Breast epithelium (tissue), 4 donors: ENCODE measurements around the gene ATF5. TPM values are rescaled to one million over a fixed set of nuclear protein-coding genes. Genes with fewer than 3 reads are reported as not detected.
"Not testable (repeated sequence)": the region's sequence is repeated elsewhere in the genome, so short reads cannot be mapped to it uniquely, and the experiment has no call there.

Source experiments
- DNase-seq, 2 donors: peaks; one replicate each; pipeline ENCODE4 v3.0.0-alpha.2; 2019; ENCODE audit warnings: low spot score in 2 of 2
- H3K27ac ChIP-seq, 2 donors: fragments of 200-600 bp; sonication (generic) in 1 of 2; one replicate each; pipeline ENCODE4 v1.5.1; 2016 to 2019; ENCODE audit warnings: mild to moderate bottlenecking in 1 of 2
- H3K27me3 ChIP-seq, 2 donors: fragments of 200-600 bp; sonication (generic) in 1 of 2; one replicate each; pipeline versions ENCODE4 v1.5.1 to v1.6.0; 2017 to 2019; ENCODE audit warnings: control low read depth in 1 of 2, mild to moderate bottlenecking in 1 of 2
- H3K36me3 ChIP-seq: fragments of 200-600 bp; one replicate; pipeline ENCODE4 v1.5.1; 2019
- H3K4me1 ChIP-seq, 2 donors: fragments of 200-600 bp; sonication (generic); one replicate each; pipeline ENCODE4 v1.5.1; 2016 to 2019; ENCODE audit warnings: control low read depth in 1 of 2
- H3K4me3 ChIP-seq, 3 donors: fragments of 200-600 bp; sonication (generic); 1 replicate in 2 of 3; 2 replicates in 1 of 3; pipeline ENCODE4 v1.5.1; 2016 to 2019; ENCODE audit warnings: mild to moderate bottlenecking in 3 of 3, moderate library complexity in 2 of 3
- H3K9me3 ChIP-seq, 2 donors: fragments of 200-600 bp; sonication (generic) in 1 of 2; one replicate each; pipeline ENCODE4 v1.5.1; 2016 to 2019; ENCODE audit warnings: control low read depth in 1 of 2
- POLR2A ChIP-seq: fragments of 450-650 bp; IDR thresholded peaks from one replicate; pipeline ENCODE4 v1.6.1; 2016; ENCODE audit warnings: antibody characterized with exemption, mild to moderate bottlenecking, moderate library complexity
- POLR2AphosphoS5 ChIP-seq, 3 donors: sonication (generic); formaldehyde crosslinking; IDR thresholded peaks; one replicate each; pipeline ENCODE4 v1.6.1; 2017; ENCODE audit warnings: antibody characterized with exemption in 3 of 3
- intact Hi-C: fragments of 100-400 bp; cut with DNase I; formaldehyde crosslinking; loops from one replicate; pipeline ENCODE4 v1.15.1; 2023; ENCODE audit warnings: low total_unique reads
- total RNA-seq, 3 donors: library from RNA; depleted of rRNA; stranded (reverse); fragments of >200 nt; gene quantifications; one replicate each; pipeline ENCODE4 v1.1.0, GENCODE V29; 2016
- TF ChIP-seq, protein P1 (sequence below), 3 donors: fragments of 450-650 bp; IDR thresholded peaks; one replicate each; pipeline ENCODE4 v1.5.1; 2016 to 2017; ENCODE audit warnings: antibody characterized with exemption in 3 of 3, mild to moderate bottlenecking in 3 of 3, moderate library complexity in 3 of 3

The ATF5 gene
- total RNA-seq, 3 donors from 2014 or later = 5.9 to 20.0 (median 8.2) TPM

DNA sequence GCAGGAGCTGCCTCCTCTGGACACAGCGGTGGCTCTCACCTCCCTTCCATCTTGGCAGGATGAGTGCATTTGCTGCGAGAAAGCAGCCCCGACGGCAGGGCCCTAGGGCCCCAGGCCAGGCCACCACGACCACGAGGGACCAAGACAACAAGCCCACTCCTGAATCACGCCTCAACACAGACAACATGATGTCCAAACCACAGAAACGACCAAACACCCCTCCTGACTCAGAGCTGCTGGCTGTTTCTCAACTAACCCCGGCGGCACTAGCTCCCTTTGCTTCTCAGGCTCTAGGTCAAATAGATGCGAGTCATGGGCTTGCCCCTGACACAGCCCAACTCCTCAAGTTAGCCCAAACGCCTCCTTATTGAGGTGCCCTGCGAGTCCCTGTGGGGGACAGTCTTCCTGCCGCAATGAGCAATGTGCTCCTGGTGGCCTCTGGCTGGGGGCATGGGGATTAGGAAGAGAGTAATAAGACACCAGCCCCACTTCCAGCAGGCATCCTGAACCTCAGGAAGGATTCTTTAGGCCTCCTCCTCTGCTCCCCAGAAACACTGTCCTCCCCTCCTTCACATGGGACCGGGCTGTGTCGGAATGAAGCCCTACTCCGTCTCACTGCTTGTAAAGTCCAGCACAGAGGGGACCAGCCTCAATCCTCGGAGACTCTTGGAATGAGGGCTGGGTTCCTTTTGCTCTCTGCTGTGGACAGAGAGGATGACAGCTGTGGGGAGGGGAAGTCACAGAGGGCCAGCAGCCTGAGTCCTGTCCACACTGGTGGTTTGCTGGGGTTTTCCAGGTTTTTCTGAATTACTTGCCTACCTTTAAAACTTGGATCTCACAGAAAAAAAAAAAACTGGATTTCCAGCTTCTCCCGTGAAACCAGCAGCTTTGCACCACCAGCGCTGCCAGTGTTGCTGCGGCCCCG is 6.9 kb upstream of the ATF5 start:
- no peak overlapping the region for H3K27ac ChIP-seq
- no peak for DNase-seq
- peaks cover 0 to 2% of the 10 kb centered on the region in 2 donors for H3K4me1 ChIP-seq
- no peaks in the 10 kb centered on the region for H3K36me3 ChIP-seq
- H3K4me3 ChIP-seq = no peak overlapping the region
- no peaks in the 10 kb centered on the region for H3K9me3 ChIP-seq
- H3K27me3 ChIP-seq = no peaks in the 10 kb centered on the region
- intact Hi-C loops = no loop called here
- TF ChIP-seq, protein P1, sequence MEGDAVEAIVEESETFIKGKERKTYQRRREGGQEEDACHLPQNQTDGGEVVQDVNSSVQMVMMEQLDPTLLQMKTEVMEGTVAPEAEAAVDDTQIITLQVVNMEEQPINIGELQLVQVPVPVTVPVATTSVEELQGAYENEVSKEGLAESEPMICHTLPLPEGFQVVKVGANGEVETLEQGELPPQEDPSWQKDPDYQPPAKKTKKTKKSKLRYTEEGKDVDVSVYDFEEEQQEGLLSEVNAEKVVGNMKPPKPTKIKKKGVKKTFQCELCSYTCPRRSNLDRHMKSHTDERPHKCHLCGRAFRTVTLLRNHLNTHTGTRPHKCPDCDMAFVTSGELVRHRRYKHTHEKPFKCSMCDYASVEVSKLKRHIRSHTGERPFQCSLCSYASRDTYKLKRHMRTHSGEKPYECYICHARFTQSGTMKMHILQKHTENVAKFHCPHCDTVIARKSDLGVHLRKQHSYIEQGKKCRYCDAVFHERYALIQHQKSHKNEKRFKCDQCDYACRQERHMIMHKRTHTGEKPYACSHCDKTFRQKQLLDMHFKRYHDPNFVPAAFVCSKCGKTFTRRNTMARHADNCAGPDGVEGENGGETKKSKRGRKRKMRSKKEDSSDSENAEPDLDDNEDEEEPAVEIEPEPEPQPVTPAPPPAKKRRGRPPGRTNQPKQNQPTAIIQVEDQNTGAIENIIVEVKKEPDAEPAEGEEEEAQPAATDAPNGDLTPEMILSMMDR (IDR thresholded peaks at IDR 0.05) = no peak
- TF ChIP-seq POLR2A = no peak
- no peak for TF ChIP-seq POLR2AphosphoS5 (IDR thresholded peaks at IDR 0.05)

DNA sequence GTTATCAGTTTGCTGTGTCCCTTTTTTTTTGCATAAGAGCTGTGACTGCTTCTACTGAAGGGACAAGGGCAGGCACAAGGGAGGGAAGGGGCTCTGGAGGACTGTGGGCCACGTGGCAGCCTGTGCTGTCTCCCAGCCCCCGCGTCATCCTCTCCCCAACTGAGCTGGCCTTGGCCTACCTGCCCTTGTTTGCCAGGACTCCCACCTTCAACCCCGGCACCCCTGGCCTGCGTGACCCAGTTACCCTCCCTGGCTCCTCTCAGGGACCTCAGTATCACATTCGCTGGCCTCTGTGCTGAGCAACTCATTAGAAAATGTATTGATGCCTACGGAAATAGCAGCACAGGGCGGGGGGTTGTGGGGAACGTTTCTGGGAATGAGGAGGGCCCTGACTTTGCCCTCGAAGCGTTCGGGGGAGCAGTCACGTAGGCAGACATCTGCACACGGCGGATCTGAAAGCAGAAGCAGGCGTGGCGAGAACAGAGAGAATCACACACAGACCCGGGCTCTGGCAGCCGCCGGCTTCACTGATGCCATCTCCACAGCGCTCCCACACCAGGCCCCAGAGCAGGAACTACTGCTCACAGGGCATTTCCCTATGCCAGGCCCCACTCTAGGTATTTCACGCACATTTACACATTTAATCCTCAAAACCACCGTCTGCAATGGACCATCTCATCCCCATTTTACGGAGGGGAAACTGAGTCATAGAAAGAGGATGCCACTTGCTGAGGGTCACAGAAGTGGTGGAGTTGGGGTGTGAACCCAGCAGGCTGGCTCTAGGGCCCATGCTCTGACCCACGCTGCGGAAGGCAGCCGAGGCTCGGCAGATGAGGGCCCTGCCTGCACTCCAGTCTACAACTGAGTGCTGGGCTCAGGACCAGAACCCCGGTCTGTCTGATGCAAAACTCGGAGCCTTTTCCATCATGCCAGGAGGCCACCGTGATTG is 5.7 kb upstream of the ATF5 start:
- H3K27me3 ChIP-seq = no peaks in the 10 kb centered on the region
- TF ChIP-seq POLR2AphosphoS5 (IDR thresholded peaks at IDR 0.05) (no peak), POLR2A (no peak)
- TF ChIP-seq, protein P1 (IDR thresholded peaks at IDR 0.05) = no peak
- no peaks in the 10 kb centered on the region for H3K9me3 ChIP-seq
- no peak overlapping the region for H3K27ac ChIP-seq
- H3K36me3 ChIP-seq = no peaks in the 10 kb centered on the region
- H3K4me1 ChIP-seq = peaks cover 4 to 11% of the 10 kb centered on the region in 2 donors
- no peak overlapping the region for H3K4me3 ChIP-seq
- no peak for DNase-seq
- intact Hi-C loops = no loop called here

DNA sequence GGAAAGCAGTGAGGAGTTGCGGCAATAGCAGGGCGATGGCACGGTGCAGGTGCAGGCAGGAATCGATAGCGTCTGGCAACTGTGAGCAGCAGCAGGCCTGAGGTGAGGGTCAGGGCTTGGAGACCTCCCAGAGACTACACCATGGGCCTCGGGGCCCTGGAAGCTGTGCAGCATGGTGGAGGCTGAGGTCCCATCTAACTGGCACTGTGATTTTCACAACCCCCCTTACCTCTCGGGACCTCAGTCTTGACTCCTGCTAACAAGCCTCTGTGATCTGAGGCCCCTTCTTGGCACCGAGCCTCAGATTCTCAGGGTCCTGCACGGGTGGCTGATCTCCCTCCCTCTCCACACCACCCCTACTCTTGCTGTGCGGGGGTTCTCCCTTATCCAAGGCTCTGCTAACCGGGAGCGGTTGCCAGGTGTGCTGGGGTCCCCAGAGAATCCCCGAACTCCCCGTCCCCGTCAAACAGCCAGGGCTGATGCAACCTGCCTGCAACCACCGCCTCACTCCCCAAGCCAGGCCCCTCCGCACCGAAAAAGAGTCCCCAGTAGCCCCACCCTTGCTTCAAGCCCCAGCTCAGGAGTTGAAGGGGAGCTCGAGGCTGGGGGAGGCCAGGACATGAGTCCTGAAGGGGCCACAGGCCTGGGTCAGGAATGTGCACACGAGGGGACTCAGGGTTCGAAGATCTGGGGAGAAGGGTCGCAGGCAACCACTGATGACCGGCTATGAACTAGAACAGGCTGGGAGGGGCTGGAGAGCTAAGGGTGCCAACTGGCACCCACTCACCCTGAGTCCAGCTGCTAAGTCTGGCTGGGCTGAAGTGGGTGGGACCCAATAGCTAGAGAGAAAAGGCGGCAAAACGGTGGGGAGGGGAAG is 4.8 kb upstream of the ATF5 start:
- TF ChIP-seq, protein P1 (IDR thresholded peaks at IDR 0.05) = no peak
- TF ChIP-seq POLR2AphosphoS5 (IDR thresholded peaks at IDR 0.05) (no peak), POLR2A (no peak)
- no peak overlapping the region for H3K4me3 ChIP-seq
- no peaks in the 10 kb centered on the region for H3K36me3 ChIP-seq
- DNase-seq = no peak
- no peaks in the 10 kb centered on the region for H3K9me3 ChIP-seq
- no peaks in the 10 kb centered on the region for H3K27me3 ChIP-seq
- intact Hi-C loops = no loop called here
- H3K27ac ChIP-seq = no peak overlapping the region
- peaks cover 4 to 11% of the 10 kb centered on the region in 2 donors for H3K4me1 ChIP-seq

DNA sequence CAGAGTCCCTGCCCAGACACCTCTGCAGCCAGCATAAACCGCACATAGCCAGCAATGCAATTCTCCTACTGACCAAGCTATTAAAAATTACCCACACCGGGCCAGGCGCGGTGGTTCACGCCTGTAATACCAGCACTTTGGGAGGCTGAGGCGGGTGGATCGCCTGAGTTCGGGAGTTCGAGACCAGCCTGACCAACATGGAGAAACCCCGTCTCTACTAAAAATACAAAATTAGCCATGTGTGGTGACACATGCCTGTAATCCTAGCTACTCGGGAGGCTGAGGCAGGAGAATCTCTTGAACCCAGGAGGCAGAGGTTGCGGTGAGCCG is 4.2 kb upstream of the ATF5 start:
- peaks cover 4 to 11% of the 10 kb centered on the region in 2 donors for H3K4me1 ChIP-seq
- H3K4me3 ChIP-seq, H3K27ac ChIP-seq, H3K9me3 ChIP-seq, intact Hi-C loops, H3K27me3 ChIP-seq, DNase-seq, H3K36me3 ChIP-seq: not testable (repeated sequence)

DNA sequence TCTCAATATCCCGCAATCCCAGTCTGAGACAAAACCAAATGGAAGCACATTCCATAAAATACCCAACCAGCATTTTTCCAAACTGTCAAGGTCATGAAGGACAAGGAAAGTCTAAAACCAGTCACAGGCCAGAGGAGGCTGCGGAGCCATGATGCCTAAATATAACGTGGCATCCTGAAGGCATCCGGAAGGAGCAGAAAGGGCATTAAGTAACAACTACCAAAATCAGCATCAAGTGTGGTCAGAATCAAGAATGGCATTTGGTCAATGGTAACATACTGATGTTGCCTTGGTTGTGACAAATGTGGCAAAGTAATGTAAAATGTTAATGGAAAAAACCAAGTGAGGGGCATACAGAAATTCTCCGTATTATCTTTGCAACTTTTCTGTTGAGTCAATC is 3.5 kb upstream of the ATF5 start:
- no peaks in the 10 kb centered on the region for H3K9me3 ChIP-seq
- DNase-seq = no peak
- H3K4me3 ChIP-seq = no peak overlapping the region
- no peak overlapping the region for H3K27ac ChIP-seq
- intact Hi-C loops = no loop called here
- TF ChIP-seq, protein P1 (IDR thresholded peaks at IDR 0.05) = no peak
- no peak for TF ChIP-seq POLR2AphosphoS5 (IDR thresholded peaks at IDR 0.05)
- TF ChIP-seq POLR2A = no peak
- H3K27me3 ChIP-seq = no peaks in the 10 kb centered on the region
- H3K36me3 ChIP-seq = no peaks in the 10 kb centered on the region
- peaks cover 4 to 11% of the 10 kb centered on the region in 2 donors for H3K4me1 ChIP-seq
